ENCODE measurements around the gene RAB11A. TPM values are rescaled to one million over a fixed set of nuclear protein-coding genes. Genes with fewer than 3 reads are reported as not detected.

Gene RAB11A
- total RNA-seq, 1 experiment from 2014 or later = 245 TPM

DNA sequence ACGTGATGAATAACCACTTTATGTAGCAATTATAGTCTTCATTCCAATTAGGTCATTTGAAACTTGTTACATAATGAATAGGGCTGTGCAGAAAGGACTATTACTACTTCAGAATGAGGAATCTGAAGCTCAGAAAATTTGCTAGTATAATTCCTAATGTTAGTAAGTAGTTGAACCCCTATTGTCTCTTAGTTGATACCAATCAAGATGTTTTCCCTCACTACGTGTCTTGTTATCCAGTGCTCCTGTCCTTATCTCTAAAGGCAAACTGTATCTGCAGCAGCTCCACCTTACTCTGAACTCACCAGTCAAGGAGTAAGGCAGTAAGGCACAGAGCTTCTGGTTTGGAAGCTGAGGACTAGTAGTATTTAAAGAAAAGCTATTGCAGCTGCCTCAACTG lies 32.0 kb downstream of the RAB11A start (continued):
- no peak for TF ChIP-seq AFF4 (CRISPR knock-in tag; IDR thresholded peaks at IDR 0.05; ENCODE audit: borderline replicate concordance)

DNA sequence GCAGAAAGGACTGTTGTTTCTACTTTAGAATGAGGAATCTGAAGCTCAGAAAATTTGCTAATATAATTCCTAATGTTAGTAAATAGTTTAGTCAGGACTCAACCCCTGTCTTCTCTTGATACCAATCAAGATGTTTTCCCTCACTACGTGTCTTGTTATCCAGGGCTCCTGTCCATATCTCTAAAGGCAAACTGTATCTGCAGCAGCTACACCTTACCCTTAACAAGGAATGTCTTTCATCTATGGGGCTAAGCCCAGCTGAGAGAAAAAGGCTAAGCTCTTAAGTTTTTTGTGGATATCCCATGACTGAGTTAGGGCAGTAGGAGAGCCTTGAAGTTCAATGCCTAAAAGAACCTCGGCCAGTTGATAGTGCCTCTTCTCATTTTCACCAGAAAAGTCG lies 32.5 kb downstream of the RAB11A start:
- TF ChIP-seq E2F1 (CRISPR knock-in tag; IDR thresholded peaks at IDR 0.05) (no peak), PREB (CRISPR knock-in tag; IDR thresholded peaks at IDR 0.05; ENCODE audit: borderline replicate concordance) (no peak), FOXK1 (CRISPR knock-in tag; IDR thresholded peaks at IDR 0.05) (no peak), ZNF281 (CRISPR knock-in tag; IDR thresholded peaks at IDR 0.05) (no peak), ATF6 (CRISPR knock-in tag; IDR thresholded peaks at IDR 0.05) (no peak), ZNF138 (CRISPR knock-in tag; conservative IDR thresholded peaks at IDR 0.05) (no peak), GTF2I (CRISPR knock-in tag; conservative IDR thresholded peaks at IDR 0.05) (no peak), ZNF219 (CRISPR knock-in tag; IDR thresholded peaks at IDR 0.05; ENCODE audit: borderline replicate concordance) (no peak), ZNF317 (CRISPR knock-in tag; IDR thresholded peaks at IDR 0.05; ENCODE audit: borderline replicate concordance, low read depth) (no peak), ZSCAN18 (CRISPR knock-in tag; IDR thresholded peaks at IDR 0.05) (no peak)
- POLR2A ChIA-PET = no interaction called here
- H3K4me3 Mint-ChIP-seq = no peak overlapping the region

More for the DNA sequence above, 32.5 kb downstream of the RAB11A start:
- no peaks in the 10 kb centered on the region for H3K27me3 Mint-ChIP-seq (ENCODE audit: low read depth)
- H3K36me3 Mint-ChIP-seq = peaks cover 32% of the 10 kb centered on the region
- H3K27ac Mint-ChIP-seq = peak overlapping the region; percentile 32
- ATAC-seq (no peak), DNase-seq (ENCODE audit: low spot score) (no peak)
- no peaks in the 10 kb centered on the region for H3K9me3 Mint-ChIP-seq
- CTCF ChIA-PET = interaction anchor here (0.6 to 1.8 kb wide), 5 partner anchors 15 to 250 kb away, joined by 3 to 12 read pairs (median 4); no protein-coding TSS in a partner anchor
- peaks cover 24% of the 10 kb centered on the region for H3K4me1 Mint-ChIP-seq

Measured in WTC11 (cell line).